Glutamatergic neuron (in vitro differentiated cells): ENCODE results near the gene GXYLT1. TPM values are rescaled to one million over a fixed set of nuclear protein-coding genes. Genes with fewer than 3 reads are reported as not detected.

Experiments
- DNase-seq: peaks from one replicate; pipeline ENCODE4 v3.0.0; 2022
- H3K27ac Mint-ChIP-seq: one replicate; pipeline ENCODE4 v1.8.0; 2020; ENCODE audit warnings: mild to moderate bottlenecking, mixed read lengths, inconsistent platforms; ENCODE audit not compliant: unreplicated experiment
- H3K27me3 Mint-ChIP-seq: one replicate; pipeline ENCODE4 v1.8.0; 2020; ENCODE audit warnings: mild to moderate bottlenecking, moderate library complexity, mixed read lengths, inconsistent platforms; ENCODE audit not compliant: unreplicated experiment
- H3K36me3 Mint-ChIP-seq: one replicate; pipeline ENCODE4 v1.8.0; 2020; ENCODE audit warnings: mild to moderate bottlenecking, mixed read lengths, inconsistent platforms; ENCODE audit not compliant: unreplicated experiment
- H3K4me1 Mint-ChIP-seq: one replicate; pipeline ENCODE4 v1.8.0; 2020; ENCODE audit warnings: mild to moderate bottlenecking, low read depth, mixed read lengths, inconsistent platforms; ENCODE audit not compliant: unreplicated experiment
- H3K4me3 Mint-ChIP-seq: one replicate; pipeline ENCODE4 v1.8.0; 2020; ENCODE audit warnings: mild to moderate bottlenecking, mixed read lengths, inconsistent platforms; ENCODE audit not compliant: unreplicated experiment
- H3K9me3 Mint-ChIP-seq: one replicate; pipeline ENCODE4 v1.8.0; 2020; ENCODE audit warnings: mild to moderate bottlenecking, moderate library complexity, mixed read lengths, inconsistent platforms; ENCODE audit not compliant: unreplicated experiment
- total RNA-seq: library from RNA; stranded (reverse); fragmentation: NEBNext Ultra II Directional; extraction: Animal tissue kit (Norgen Biotek cat#: 25700); gene quantifications from one replicate; pipeline ENCODE4 v1.2.1, GENCODE V29; 2021; ENCODE audit not compliant: unreplicated experiment
- TF ChIP-seq, protein P1 (sequence below): fragments of 200-600 bp; sonication (generic); IDR thresholded peaks from one replicate; pipeline ENCODE4 v1.5.0; 2021; ENCODE audit not compliant: partially characterized antibody, unreplicated experiment

GXYLT1 gene
- total RNA-seq, 1 donor from 2014 or later, result 3.4 TPM

DNA sequence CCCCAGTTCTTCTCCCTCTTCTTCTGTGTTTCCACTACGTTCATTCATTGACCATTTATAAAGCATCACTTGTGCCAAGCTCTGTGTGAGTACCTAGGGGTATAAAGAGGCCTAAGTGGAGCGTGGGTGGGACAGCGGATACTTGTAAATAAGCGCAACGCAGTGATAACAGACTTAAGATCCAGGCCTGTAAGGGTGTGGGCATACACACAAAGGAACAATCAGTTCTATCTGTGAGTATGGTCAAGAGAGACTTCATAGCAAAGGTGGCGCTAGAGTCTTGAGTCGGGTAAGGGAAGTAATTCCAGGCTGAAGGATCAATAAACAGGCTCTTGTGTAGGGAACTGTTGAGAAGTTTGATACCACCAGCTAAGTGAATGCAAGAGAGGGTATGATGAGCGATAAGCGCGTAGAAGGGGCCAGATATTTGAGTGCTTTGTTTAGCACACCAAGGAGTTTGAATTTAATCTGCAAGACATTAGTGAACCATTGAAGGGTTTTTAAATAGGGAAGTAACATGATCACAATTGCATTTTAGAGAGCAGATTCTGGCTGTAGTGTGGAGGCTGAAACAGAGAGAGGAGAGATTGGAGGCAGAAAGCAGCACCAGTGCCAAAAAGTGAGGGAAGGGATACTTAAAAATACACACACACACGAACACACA lies 1.0 kb upstream of the GXYLT1 start:
- peaks cover 6% of the 10 kb centered on the region for H3K9me3 Mint-ChIP-seq
- H3K4me1 Mint-ChIP-seq, result peaks cover 17% of the 10 kb centered on the region
- peaks cover 7% of the 10 kb centered on the region for H3K27me3 Mint-ChIP-seq
- no peak overlapping the region for H3K27ac Mint-ChIP-seq
- H3K36me3 Mint-ChIP-seq, result no peaks in the 10 kb centered on the region
- TF ChIP-seq, protein P1, sequence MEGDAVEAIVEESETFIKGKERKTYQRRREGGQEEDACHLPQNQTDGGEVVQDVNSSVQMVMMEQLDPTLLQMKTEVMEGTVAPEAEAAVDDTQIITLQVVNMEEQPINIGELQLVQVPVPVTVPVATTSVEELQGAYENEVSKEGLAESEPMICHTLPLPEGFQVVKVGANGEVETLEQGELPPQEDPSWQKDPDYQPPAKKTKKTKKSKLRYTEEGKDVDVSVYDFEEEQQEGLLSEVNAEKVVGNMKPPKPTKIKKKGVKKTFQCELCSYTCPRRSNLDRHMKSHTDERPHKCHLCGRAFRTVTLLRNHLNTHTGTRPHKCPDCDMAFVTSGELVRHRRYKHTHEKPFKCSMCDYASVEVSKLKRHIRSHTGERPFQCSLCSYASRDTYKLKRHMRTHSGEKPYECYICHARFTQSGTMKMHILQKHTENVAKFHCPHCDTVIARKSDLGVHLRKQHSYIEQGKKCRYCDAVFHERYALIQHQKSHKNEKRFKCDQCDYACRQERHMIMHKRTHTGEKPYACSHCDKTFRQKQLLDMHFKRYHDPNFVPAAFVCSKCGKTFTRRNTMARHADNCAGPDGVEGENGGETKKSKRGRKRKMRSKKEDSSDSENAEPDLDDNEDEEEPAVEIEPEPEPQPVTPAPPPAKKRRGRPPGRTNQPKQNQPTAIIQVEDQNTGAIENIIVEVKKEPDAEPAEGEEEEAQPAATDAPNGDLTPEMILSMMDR, result no peak
- peak overlapping the region; percentile 90 for H3K4me3 Mint-ChIP-seq
- no peak for DNase-seq

GRCh38 chr12:42145197-42145549 lies 499 bp upstream of the GXYLT1 start:
- Mint-ChIP-seq H3K4me3 (peak overlapping the region; percentile 90), H3K9me3 (peaks cover 6% of the 10 kb centered on the region), H3K27ac (peak overlapping the region; percentile 19), H3K36me3 (no peaks in the 10 kb centered on the region), H3K27me3 (peaks cover 7% of the 10 kb centered on the region), H3K4me1 (peaks cover 17% of the 10 kb centered on the region)
- TF ChIP-seq, protein P1, result no peak
- no peak for DNase-seq

DNA sequence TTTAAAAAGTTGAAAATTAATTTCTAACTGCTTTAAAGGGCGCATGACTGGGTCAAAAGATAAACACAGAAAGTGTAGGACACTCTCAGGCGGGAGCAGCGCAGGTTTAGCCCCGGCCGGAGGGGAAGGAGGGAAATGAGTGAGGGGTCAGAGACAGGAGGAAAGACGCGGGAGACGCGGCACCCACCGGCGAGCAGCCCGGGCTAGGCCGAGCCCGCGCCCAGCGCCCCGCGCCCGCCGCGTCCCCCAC lies 591 bp downstream of the GXYLT1 start:
- TF ChIP-seq, protein P1, result no peak
- peak overlapping the region; percentile 95 for H3K4me3 Mint-ChIP-seq
- DNase-seq, result no peak
- H3K27me3 Mint-ChIP-seq, result peaks cover 7% of the 10 kb centered on the region
- peaks cover 6% of the 10 kb centered on the region for H3K9me3 Mint-ChIP-seq
- H3K27ac Mint-ChIP-seq, result peak overlapping the region; percentile 40
- no peaks in the 10 kb centered on the region for H3K36me3 Mint-ChIP-seq
- peaks cover 17% of the 10 kb centered on the region for H3K4me1 Mint-ChIP-seq

DNA sequence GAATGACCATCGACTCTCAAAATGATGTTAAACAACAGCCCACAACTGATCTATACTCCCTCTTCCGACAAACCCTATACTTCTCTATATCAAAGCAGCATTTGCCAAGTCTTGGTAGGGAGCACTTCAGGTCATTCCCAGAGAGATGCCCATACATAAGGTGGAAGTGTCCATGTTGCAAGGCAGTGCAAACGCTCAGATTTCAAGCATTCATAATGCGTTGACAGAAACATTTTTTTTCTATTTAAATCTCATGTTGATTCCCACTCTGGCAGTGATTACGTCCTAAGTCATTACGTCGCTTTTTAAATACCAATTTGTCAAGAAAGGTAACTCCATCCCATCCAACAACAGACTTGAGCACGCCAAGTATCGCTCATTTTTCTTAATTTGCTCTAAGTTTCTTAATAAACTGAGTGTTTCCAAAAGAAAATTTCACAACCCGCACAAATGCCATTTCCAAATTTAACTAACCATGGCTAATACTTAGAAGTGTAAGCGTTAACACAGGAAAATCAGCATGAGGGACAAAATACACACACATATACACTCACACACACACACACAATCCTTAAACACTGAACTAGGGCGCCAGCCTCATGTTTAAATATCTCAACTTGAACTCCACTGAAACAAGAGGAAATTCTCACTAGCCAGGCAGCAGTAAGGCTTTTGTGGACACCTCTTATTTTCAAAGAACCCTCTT lies 1.1 kb downstream of the GXYLT1 start:
- no peaks in the 10 kb centered on the region for H3K36me3 Mint-ChIP-seq
- DNase-seq, result no peak
- TF ChIP-seq, protein P1, result no peak
- peaks cover 6% of the 10 kb centered on the region for H3K9me3 Mint-ChIP-seq
- peak overlapping the region; percentile 95 for H3K4me3 Mint-ChIP-seq
- H3K27me3 Mint-ChIP-seq, result peaks cover 7% of the 10 kb centered on the region
- peak overlapping the region; percentile 40 for H3K27ac Mint-ChIP-seq
- H3K4me1 Mint-ChIP-seq, result peaks cover 17% of the 10 kb centered on the region

- no peaks in the 10 kb centered on the region for H3K36me3 Mint-ChIP-seq
- peaks cover 6% of the 10 kb centered on the region for H3K9me3 Mint-ChIP-seq
- peaks cover 7% of the 10 kb centered on the region for H3K27me3 Mint-ChIP-seq
- no peak overlapping the region for H3K27ac Mint-ChIP-seq
- peaks cover 17% of the 10 kb centered on the region for H3K4me1 Mint-ChIP-seq
- no peak overlapping the region for H3K4me3 Mint-ChIP-seq
- no peak for DNase-seq
- TF ChIP-seq, protein P1, result no peak
Observed at GRCh38 chr12:42141981-42142606, 2.6 kb downstream of the GXYLT1 start.
